K562 (cell line): ENCODE results near the gene FAM169A. TPM values are rescaled to one million over a fixed set of nuclear protein-coding genes. Genes with fewer than 3 reads are reported as not detected.

Experiments
- CBX1 ChIP-seq: sonication (generic); IDR thresholded peaks from 2 replicates; pipeline ENCODE4 v1.6.1; 2016; ENCODE audit warnings: antibody characterized with exemption, low read depth, mild to moderate bottlenecking
- CREB1 ChIP-seq, 2 experiments: sonication (generic) in 1 of 2; formaldehyde crosslinking in 1 of 2; IDR thresholded peaks; 2 replicates each; pipeline versions ENCODE4 v1.6.1 to v1.8.0; 2012 to 2022; ENCODE audit warnings: inconsistent platforms in 1 of 2, mild to moderate bottlenecking in 1 of 2, missing genetic modification reagents in 1 of 2, moderate library complexity in 1 of 2
- CREM ChIP-seq: IDR thresholded peaks from 2 replicates; pipeline ENCODE4 v1.6.1; 2014; ENCODE audit warnings: antibody characterized with exemption, low read depth
- CXXC5 ChIP-seq: fragments of 250-450 bp; sonication (Bioruptor Pico); IDR thresholded peaks from 2 replicates; pipeline ENCODE4 v1.8.0; 2022; ENCODE audit warnings: inconsistent platforms, mild to moderate bottlenecking, moderate library complexity
- JUNB ChIP-seq: fragments of 450-650 bp; formaldehyde crosslinking; conservative IDR thresholded peaks from 2 replicates; pipeline ENCODE4 v1.4.0; 2020; ENCODE audit warnings: mild to moderate bottlenecking
- MAFK ChIP-seq: IDR thresholded peaks from 2 replicates; pipeline ENCODE4 v1.6.1; 2011; ENCODE audit warnings: low read length, improper control_type of control experiment
- NCOA1 ChIP-seq: fragments of 450-650 bp; IDR thresholded peaks from 2 replicates; pipeline ENCODE4 v1.6.1; 2016; ENCODE audit warnings: low read depth
- PHF21A ChIP-seq: fragments of 450-650 bp; IDR thresholded peaks from 2 replicates; pipeline ENCODE4 v1.6.1; 2017; ENCODE audit warnings: low read depth, borderline replicate concordance
- SIN3B ChIP-seq: fragments of 450-650 bp; IDR thresholded peaks from 2 replicates; pipeline ENCODE4 v1.6.1; 2017; ENCODE audit warnings: low read depth, mild to moderate bottlenecking, moderate library complexity
- TCF7L2 ChIP-seq: fragments of 150-350 bp; IDR thresholded peaks from 2 replicates; pipeline ENCODE4 v1.6.1; 2016; ENCODE audit warnings: low read depth, mild to moderate bottlenecking, low read length, moderate library complexity
- ZNF79 ChIP-seq: fragments of 250-450 bp; sonication (Bioruptor Pico); IDR thresholded peaks from 2 replicates; pipeline ENCODE4 v1.4.0; 2020; ENCODE audit warnings: low read depth, mild to moderate bottlenecking, moderate library complexity
- polyA plus RNA-seq, 8 experiments: library from polyadenylated mRNA; depleted of rRNA in 4 of 8; stranded (reverse) in 5 of 8; unstranded in 3 of 8; fragments of >200 nt; fragmentation: Nextera tagmentation in 2 of 8; fragmentation: Illumina TruSeq in 1 of 8; extraction: Ambion mirVana in 2 of 8; extraction: Trizol in 1 of 8; gene quantifications; 2 replicates each; pipeline versions ENCODE4 v1.2.1 to v1.2.3, GENCODE V29; 2011 to 2014; ENCODE audit warnings: inconsistent platforms in 1 of 8, missing spikeins in 1 of 8
- total RNA-seq, 7 experiments: library from RNA; depleted of rRNA in 6 of 7; stranded (reverse); fragments of >200 nt in 6 of 7; fragmentation: Illumina TruSeq in 2 of 7; extraction: Trizol in 2 of 7; gene quantifications; 2 replicates each; pipeline versions ENCODE4 v1.2.1 to v1.2.3, GENCODE V29; 2011 to 2021; ENCODE audit warnings: low replicate concordance in 1 of 7
- TF ChIP-seq, protein P1 (sequence below): fragments of 450-650 bp; IDR thresholded peaks from 2 replicates; pipeline ENCODE4 v1.6.1; 2018; ENCODE audit not compliant: partially characterized antibody
- TF ChIP-seq, protein P2 (sequence below), 3 experiments: fragments of 200-800 bp in 1 of 3; sonication (Bioruptor generic) in 1 of 3; sonication (generic) in 1 of 3; formaldehyde crosslinking in 1 of 3; IDR thresholded peaks; 2 replicates each; pipeline versions ENCODE4 v1.6.1 to v1.8.0; 2016 to 2022; ENCODE audit warnings: mild to moderate bottlenecking in 2 of 3, missing compliant biosample characterization in 2 of 3, missing genetic modification characterization in 2 of 3, missing genetic modification reagents in 1 of 3

The FAM169A gene
- total and polyA plus RNA-seq, 9 of the 15 experiments (the other 6 are each of a cell fraction or from before 2014, with no cell fraction given) = 0.01 to 0.04 TPM; not detected in 7

DNA sequence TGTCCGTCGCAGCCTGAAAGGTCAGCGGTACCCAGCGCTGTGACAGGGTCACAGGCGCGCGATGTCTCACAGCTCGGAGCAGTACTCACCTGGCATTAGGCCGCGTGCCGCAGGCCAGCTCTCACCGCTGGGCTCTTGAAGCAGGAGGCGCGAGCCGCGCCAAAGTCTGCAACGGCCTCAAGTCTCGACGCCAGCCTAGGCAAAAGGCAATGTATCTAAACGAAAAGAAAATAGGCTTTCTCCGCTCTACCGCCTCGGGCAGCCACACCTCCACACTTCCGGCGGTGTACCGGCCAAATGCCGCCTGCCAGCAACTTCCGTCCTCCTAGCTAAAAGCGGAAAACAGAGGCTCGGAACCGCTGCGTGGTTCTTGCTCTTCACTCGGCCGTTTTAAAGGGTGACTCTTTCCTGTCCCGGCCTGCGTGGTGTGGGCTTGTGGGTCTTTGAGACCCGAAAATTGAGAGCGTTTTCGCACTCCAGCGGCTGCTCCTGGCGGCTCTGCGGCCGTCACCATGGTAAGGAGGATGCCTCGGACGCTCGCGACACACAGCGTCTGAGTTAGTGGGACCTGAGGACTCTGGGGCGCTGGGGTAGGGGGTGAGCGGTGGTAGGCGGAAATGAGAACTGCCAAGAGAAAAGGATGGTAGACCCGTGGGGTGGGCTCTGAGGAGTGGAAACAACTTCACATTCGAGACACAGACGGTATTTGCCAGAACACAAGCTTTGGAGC lies 99.2 kb downstream of the FAM169A start, which contains the start of the genes GFM2 and NSA2 (continued):
- TF ChIP-seq, protein P1, sequence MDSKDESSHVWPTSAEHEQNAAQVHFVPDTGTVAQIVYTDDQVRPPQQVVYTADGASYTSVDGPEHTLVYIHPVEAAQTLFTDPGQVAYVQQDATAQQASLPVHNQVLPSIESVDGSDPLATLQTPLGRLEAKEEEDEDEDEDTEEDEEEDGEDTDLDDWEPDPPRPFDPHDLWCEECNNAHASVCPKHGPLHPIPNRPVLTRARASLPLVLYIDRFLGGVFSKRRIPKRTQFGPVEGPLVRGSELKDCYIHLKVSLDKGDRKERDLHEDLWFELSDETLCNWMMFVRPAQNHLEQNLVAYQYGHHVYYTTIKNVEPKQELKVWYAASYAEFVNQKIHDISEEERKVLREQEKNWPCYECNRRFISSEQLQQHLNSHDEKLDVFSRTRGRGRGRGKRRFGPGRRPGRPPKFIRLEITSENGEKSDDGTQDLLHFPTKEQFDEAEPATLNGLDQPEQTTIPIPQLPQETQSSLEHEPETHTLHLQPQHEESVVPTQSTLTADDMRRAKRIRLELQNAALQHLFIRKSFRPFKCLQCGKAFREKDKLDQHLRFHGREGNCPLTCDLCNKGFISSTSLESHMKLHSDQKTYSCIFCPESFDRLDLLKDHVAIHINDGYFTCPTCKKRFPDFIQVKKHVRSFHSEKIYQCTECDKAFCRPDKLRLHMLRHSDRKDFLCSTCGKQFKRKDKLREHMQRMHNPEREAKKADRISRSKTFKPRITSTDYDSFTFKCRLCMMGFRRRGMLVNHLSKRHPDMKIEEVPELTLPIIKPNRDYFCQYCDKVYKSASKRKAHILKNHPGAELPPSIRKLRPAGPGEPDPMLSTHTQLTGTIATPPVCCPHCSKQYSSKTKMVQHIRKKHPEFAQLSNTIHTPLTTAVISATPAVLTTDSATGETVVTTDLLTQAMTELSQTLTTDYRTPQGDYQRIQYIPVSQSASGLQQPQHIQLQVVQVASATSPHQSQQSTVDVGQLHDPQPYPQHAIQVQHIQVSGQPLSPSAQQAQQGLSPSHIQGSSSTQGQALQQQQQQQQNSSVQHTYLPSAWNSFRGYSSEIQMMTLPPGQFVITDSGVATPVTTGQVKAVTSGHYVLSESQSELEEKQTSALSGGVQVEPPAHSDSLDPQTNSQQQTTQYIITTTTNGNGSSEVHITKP = peak; percentile 67
- TF ChIP-seq CXXC5 (CRISPR knock-in tag) (peak; percentile 82), CREB1 (IDR thresholded peaks at IDR 0.05) (no peak), CREB1 (CRISPR knock-in tag; IDR thresholded peaks at IDR 0.05) (peak; percentile 75), SIN3B (peak; percentile 91), NCOA1 (peak; percentile 99), CREM (peak; percentile 87), MAFK (0 out of 2 replicates have a peak, but pooled peaks have one; percentile 8), CBX1 (no peak; the same call in 1 of the 2 replicates), TCF7L2 (no peak), JUNB (CRISPR knock-in tag) (no peak), PHF21A (0 out of 2 replicates have a peak, but pooled peaks have one; percentile 50), ZNF79 (CRISPR knock-in tag) (no peak)
- TF ChIP-seq, protein P2, sequence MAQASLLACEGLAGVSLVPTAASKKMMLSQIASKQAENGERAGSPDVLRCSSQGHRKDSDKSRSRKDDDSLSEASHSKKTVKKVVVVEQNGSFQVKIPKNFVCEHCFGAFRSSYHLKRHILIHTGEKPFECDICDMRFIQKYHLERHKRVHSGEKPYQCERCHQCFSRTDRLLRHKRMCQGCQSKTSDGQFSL (CRISPR knock-in tag; IDR thresholded peaks at IDR 0.05) = peak; percentile 67; the same call in 1 of the 2 replicates
- TF ChIP-seq, protein P2 (tag; IDR thresholded peaks at IDR 0.05) = no peak
